Neural progenitor cell (in vitro differentiated cells): Measurements from ENCODE around the gene NRCAM.

Experiments used
- CTCF ChIP-seq: fragments of 200-600 bp; sonication (generic); IDR thresholded peaks from 2 replicates; pipeline ENCODE4 v1.5.1; 2017; ENCODE audit warnings: antibody characterized with exemption, mild to moderate bottlenecking
- EZH2phosphoT487 ChIP-seq: fragments of 200-600 bp; sonication (generic); IDR thresholded peaks from 2 replicates; pipeline ENCODE4 v1.6.1; 2017; ENCODE audit warnings: antibody characterized with exemption

- TF ChIP-seq CTCF (no peak), EZH2phosphoT487 (no peak)
Observed at GRCh38 chr7:108406222-108406890, 49.9 kb downstream of the NRCAM start.
